ENCODE data around the gene SHC2.

DNA sequence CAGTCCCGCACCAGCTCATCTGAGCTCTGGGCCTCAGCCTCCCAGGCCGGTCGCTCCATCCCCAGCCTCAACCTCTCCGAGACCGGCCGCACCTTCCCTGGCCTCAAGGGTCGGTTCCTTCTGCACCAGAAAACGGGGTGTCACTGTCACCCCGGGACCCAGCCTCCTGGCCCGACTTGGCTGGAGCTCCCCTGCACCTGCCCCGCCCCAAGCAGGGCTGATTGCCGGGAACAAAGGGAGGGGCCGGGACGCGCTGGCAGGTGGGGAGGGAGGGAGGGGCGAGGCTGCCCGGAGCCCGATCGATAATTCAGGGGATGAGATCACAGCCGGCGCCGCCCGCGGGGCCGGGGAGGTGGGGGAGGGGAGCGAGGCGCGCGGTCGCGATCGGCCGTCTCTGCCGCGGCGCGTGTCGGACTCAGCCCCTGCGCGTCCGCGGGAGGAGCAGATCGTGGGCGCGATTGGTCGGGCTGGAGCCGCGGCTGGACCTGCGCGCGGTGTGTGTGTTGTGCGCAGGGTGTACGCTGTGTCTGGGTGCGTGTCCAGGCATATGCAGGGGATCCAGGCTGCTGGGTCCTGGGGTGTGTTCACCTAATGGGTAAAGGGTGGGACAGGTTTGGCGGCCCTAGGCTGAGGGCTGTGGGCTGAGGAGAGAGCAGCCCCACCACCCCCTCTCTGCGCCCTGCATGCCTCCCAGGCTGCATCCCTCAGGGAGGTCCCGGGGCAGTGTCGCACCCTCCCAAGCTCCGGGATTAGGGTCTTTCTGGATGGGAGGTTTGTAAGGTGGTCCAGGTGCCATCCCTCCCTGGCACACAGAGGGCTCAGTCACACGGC, 1.1 kb upstream of the SHC2 start:
- TF ChIP-seq, protein P1, sequence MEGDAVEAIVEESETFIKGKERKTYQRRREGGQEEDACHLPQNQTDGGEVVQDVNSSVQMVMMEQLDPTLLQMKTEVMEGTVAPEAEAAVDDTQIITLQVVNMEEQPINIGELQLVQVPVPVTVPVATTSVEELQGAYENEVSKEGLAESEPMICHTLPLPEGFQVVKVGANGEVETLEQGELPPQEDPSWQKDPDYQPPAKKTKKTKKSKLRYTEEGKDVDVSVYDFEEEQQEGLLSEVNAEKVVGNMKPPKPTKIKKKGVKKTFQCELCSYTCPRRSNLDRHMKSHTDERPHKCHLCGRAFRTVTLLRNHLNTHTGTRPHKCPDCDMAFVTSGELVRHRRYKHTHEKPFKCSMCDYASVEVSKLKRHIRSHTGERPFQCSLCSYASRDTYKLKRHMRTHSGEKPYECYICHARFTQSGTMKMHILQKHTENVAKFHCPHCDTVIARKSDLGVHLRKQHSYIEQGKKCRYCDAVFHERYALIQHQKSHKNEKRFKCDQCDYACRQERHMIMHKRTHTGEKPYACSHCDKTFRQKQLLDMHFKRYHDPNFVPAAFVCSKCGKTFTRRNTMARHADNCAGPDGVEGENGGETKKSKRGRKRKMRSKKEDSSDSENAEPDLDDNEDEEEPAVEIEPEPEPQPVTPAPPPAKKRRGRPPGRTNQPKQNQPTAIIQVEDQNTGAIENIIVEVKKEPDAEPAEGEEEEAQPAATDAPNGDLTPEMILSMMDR (IDR thresholded peaks at IDR 0.05; ENCODE audit: extremely low read depth in 1 of 2, insufficient read depth in 1 of 2, low read depth in 1 of 2, low read length in 2 of 2) = no peak
- TF ChIP-seq GATA2 (IDR thresholded peaks at IDR 0.05; ENCODE audit: insufficient read depth, insufficient read length, low read depth, low read length) (no peak), POLR2A (IDR thresholded peaks at IDR 0.05; ENCODE audit: low read depth, low read length) (no peak), MYC (IDR thresholded peaks at IDR 0.05; ENCODE audit: low read depth, low read length) (no peak), EZH2 (IDR thresholded peaks at IDR 0.05; ENCODE audit: borderline replicate concordance, low read depth, low read length, severe bottlenecking) (peak; percentile 59), POLR2AphosphoS5 (IDR thresholded peaks at IDR 0.05; ENCODE audit: insufficient read depth, low read depth, low read length) (no peak), FOS (IDR thresholded peaks at IDR 0.05; ENCODE audit: borderline replicate concordance, insufficient read depth, low read length) (no peak), JUN (IDR thresholded peaks at IDR 0.05; ENCODE audit: borderline replicate concordance, insufficient read depth, insufficient read length, low read depth) (no peak)

Data from endothelial cell of umbilical vein (primary cell).